ENCODE measurements around the gene NFX1. TPM values are rescaled to one million over a fixed set of nuclear protein-coding genes. Genes with fewer than 3 reads are reported as not detected.

NFX1 gene
- total RNA-seq, 1 experiment from 2014 or later, result 15.4 TPM

- H3K36me3 ChIP-seq (ENCODE audit: low read depth, low read length), result peaks cover 30% of the 10 kb centered on the region
- H3K9me2 ChIP-seq (replicated peaks; ENCODE audit: low read length), result no peaks in the 10 kb centered on the region
- H3K4me2 ChIP-seq (ENCODE audit: low read length), result peak within 1 kb of the TSS; percentile 100
- ChIA-PET CTCF (no interaction called here), POLR2A (ENCODE audit: unreplicated experiment) (interaction anchor here (0.6 kb wide), 1 partner anchor 34 kb away, joined by 3 read pairs; no protein-coding TSS in a partner anchor)
- H3K9ac ChIP-seq (ENCODE audit: low read length), result peak within 1 kb of the TSS; percentile 100
- ATAC-seq, result peak; percentile 91
- DNase-seq, result peak; percentile 98
- H3F3A ChIP-seq (ENCODE audit: low read length, unreplicated experiment), result no peaks in the 10 kb centered on the region
- intact Hi-C loops (cut with micrococcal nuclease), result loop anchor here (2.0 kb wide), 1 partner anchor 30 kb away; no protein-coding TSS in a partner anchor
- H3K4me3 ChIP-seq (ENCODE audit: low read length), result peak within 1 kb of the TSS; percentile 91
- H3K9me3 ChIP-seq (ENCODE audit: low read length), result no peaks in the 10 kb centered on the region
- peak within 1 kb of the TSS; percentile 62; the same call in 1 of the 2 replicates for H2AFZ ChIP-seq (ENCODE audit: low read length)
- peaks cover 64% of the 10 kb centered on the region for H3K79me2 ChIP-seq (ENCODE audit: low read length)
- no peaks in the 10 kb centered on the region for H3K27me3 ChIP-seq (ENCODE audit: low read length)
- H4K20me1 ChIP-seq (ENCODE audit: low read length), result peaks cover 8% of the 10 kb centered on the region
- no peak for TF ChIP-seq CTCF (conservative IDR thresholded peaks at IDR 0.05; ENCODE audit: low read depth, low read length)
- no peak for TF ChIP-seq EZH2 (IDR thresholded peaks at IDR 0.05; ENCODE audit: low read length, unreplicated experiment)
- TF ChIP-seq EZH2phosphoT487 (IDR thresholded peaks at IDR 0.05; ENCODE audit: borderline replicate concordance, low read length), result no peak
- BruUV-seq (replicated peaks), result no TSS peak
- H3K4me1 ChIP-seq (ENCODE audit: insufficient read depth, low read length), result peaks cover 19% of the 10 kb centered on the region
- H3K27ac ChIP-seq (ENCODE audit: low read length), result peak within 1 kb of the TSS; percentile 77
Measured at GRCh38 chr9:33264473-33265177, 25.7 kb upstream of the NFX1 start, which contains the start of the genes BAG1 and CHMP5. TSS of gene BAG1 (minus strand) at chr9:33264708. TSS of gene CHMP5 (plus strand) at chr9:33265049. CDS start at chr9:33265079, 30 bp downstream.

- H3K9ac ChIP-seq (ENCODE audit: low read length), result peak overlapping the region; percentile 90
- intact Hi-C loops (cut with micrococcal nuclease), result loop anchor here (2.0 kb wide), 1 partner anchor 31 kb away; no protein-coding TSS in a partner anchor
- ChIA-PET POLR2A (ENCODE audit: unreplicated experiment) (no interaction called here), CTCF (no interaction called here)
- H3K9me3 ChIP-seq (ENCODE audit: low read length), result no peaks in the 10 kb centered on the region
- TF ChIP-seq EZH2phosphoT487 (IDR thresholded peaks at IDR 0.05; ENCODE audit: borderline replicate concordance, low read length), result no peak
- TF ChIP-seq CTCF (conservative IDR thresholded peaks at IDR 0.05; ENCODE audit: low read depth, low read length), result no peak
- no peak for TF ChIP-seq EZH2 (IDR thresholded peaks at IDR 0.05; ENCODE audit: low read length, unreplicated experiment)
- peak overlapping the region; percentile 91 for H3K4me3 ChIP-seq (ENCODE audit: low read length)
- peaks cover 23% of the 10 kb centered on the region for H3K36me3 ChIP-seq (ENCODE audit: low read depth, low read length)
- H3K4me1 ChIP-seq (ENCODE audit: insufficient read depth, low read length), result peaks cover 19% of the 10 kb centered on the region
- H4K20me1 ChIP-seq (ENCODE audit: low read length), result peaks cover 8% of the 10 kb centered on the region
- H3K4me2 ChIP-seq (ENCODE audit: low read length), result peak overlapping the region; percentile 100
- H3K9me2 ChIP-seq (replicated peaks; ENCODE audit: low read length), result no peaks in the 10 kb centered on the region
- ATAC-seq (no peak), DNase-seq (no peak)
- H3K79me2 ChIP-seq (ENCODE audit: low read length), result peaks cover 60% of the 10 kb centered on the region
- no peak overlapping the region for H2AFZ ChIP-seq (ENCODE audit: low read length)
- TSS peak; percentile 44 for BruUV-seq (replicated peaks)
- no peaks in the 10 kb centered on the region for H3F3A ChIP-seq (ENCODE audit: low read length, unreplicated experiment)
- peak overlapping the region; percentile 53 for H3K27ac ChIP-seq (ENCODE audit: low read length)
- H3K27me3 ChIP-seq (ENCODE audit: low read length), result no peaks in the 10 kb centered on the region
Measured at GRCh38 chr9:33265211-33265865, 25.0 kb upstream of the NFX1 start.
